AG08395 (cell line): ENCODE measurements around the gene NFIA.
A peak's percentile ranks its signal among the peaks of the same experiment; 100 is the strongest.

Experiments used
- DNase-seq: peaks from one replicate; pipeline ENCODE4 v3.0.0; 2012; ENCODE audit warnings: mixed read lengths, low spot score

NFIA gene

GRCh38 chr1:61299463-61299862 lies 217.1 kb downstream of the NFIA start:
- no peak for DNase-seq

- DNase-seq = no peak
Measured at GRCh38 chr1:61300899-61301298, 218.5 kb downstream of the NFIA start.

- DNase-seq = no peak
Measured at GRCh38 chr1:61301824-61302657, 219.7 kb downstream of the NFIA start.

- DNase-seq = no peak
Measured at GRCh38 chr1:61307422-61308142, 225.2 kb downstream of the NFIA start.

- DNase-seq = no peak
Measured at GRCh38 chr1:61310057-61310456, 227.7 kb downstream of the NFIA start.

GRCh38 chr1:61310538-61310937 lies 228.2 kb downstream of the NFIA start:
- no peak for DNase-seq

GRCh38 chr1:61313906-61314422 lies 231.6 kb downstream of the NFIA start:
- no peak for DNase-seq

GRCh38 chr1:61315011-61315410 lies 232.7 kb downstream of the NFIA start:
- DNase-seq = no peak

GRCh38 chr1:61316493-61316892 lies 234.1 kb downstream of the NFIA start:
- no peak for DNase-seq

- peak; percentile 49 for DNase-seq
Measured at GRCh38 chr1:61318319-61319125, 236.2 kb downstream of the NFIA start.

- no peak for DNase-seq
Measured at GRCh38 chr1:61320575-61320974, 238.2 kb downstream of the NFIA start.

- no peak for DNase-seq
Measured at GRCh38 chr1:61322008-61322744, 239.8 kb downstream of the NFIA start.

- DNase-seq = no peak
Measured at GRCh38 chr1:61322769-61323168, 240.4 kb downstream of the NFIA start.

- no peak for DNase-seq
Measured at GRCh38 chr1:61323681-61324328, 241.4 kb downstream of the NFIA start.

GRCh38 chr1:61326713-61327112 lies 244.4 kb downstream of the NFIA start:
- DNase-seq = no peak

GRCh38 chr1:61327436-61327835 lies 245.1 kb downstream of the NFIA start:
- DNase-seq = no peak

GRCh38 chr1:61329556-61329955 lies 247.2 kb downstream of the NFIA start:
- no peak for DNase-seq

- DNase-seq = no peak
Measured at GRCh38 chr1:61330018-61330417, 247.7 kb downstream of the NFIA start.

- no peak for DNase-seq
Measured at GRCh38 chr1:61330571-61330970, 248.2 kb downstream of the NFIA start.

- DNase-seq = no peak
Measured at GRCh38 chr1:61332196-61332753, 249.9 kb downstream of the NFIA start.

- DNase-seq = no peak
Measured at GRCh38 chr1:61332796-61333195, 250.4 kb downstream of the NFIA start.
